SW 1271 (cell line): ENCODE data around the gene ADARB2.

Experiments
- DNase-seq, 2 experiments: peaks; one replicate each; lab custom pipeline; 2025; lab: John Stamatoyannopoulos, UW

ADARB2 gene

DNA sequence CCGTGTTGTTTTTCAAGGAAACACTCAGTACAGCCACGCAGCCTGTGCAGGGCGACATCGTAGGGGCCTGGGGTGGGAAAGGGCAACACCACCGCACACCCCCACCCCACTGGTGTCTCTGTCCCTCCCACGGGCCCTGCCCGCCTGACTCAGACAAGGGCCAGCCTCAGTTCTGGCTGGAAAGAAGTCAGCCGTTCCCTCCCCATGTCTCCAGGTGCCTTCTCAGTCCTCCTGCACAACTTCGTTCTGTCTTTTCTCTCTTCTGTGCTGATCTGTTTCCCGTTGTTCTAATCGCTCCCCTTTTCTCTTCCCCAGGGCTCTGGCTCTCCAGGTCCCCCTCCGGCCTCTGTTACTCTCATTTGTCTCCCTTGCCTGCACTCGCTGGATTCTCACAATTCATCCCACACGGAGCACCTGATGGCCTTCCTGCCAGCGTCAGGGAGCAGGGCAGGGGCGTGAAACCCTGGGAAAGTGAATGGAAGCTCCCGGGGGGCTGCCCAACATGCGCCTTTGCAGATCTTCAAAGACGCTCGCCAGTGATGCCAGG, 583.4 kb downstream of the ADARB2 start:
- DNase-seq = no peak

DNA sequence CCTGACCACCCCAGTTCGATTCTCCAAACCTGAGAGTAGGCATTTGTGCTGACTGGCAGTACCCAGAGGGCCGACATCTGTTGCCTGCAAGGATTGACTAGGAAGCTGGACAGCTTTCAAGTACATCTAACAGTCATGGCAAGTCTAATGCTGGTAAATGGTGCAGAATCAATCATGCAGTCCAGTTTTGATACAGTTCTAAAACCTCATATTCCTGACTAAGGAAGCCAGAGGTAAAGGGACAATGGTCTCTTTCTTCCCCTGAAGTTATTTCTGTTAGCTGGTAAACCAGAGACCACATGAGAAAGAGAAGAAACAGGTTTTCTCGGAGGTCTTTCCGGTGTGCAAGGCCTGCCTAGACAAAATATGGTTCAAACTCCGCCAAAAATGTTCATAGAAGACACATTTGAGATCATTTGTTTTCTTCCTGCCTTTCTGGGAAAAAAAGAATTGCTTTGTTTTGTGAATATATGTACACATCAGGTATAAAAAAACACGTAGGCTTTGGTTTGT, 584.0 kb downstream of the ADARB2 start:
- no peak for DNase-seq

GRCh38 chr10:1152386-1153250, 584.7 kb downstream of the ADARB2 start:
- no peak for DNase-seq

- peak in 1 of 2 experiments; percentile 8 for DNase-seq
These were observed 586.0 kb downstream of the ADARB2 start for GRCh38 chr10:1151076-1152033.

- no peak for DNase-seq
These were observed 586.7 kb downstream of the ADARB2 start for GRCh38 chr10:1150638-1150955.

DNA sequence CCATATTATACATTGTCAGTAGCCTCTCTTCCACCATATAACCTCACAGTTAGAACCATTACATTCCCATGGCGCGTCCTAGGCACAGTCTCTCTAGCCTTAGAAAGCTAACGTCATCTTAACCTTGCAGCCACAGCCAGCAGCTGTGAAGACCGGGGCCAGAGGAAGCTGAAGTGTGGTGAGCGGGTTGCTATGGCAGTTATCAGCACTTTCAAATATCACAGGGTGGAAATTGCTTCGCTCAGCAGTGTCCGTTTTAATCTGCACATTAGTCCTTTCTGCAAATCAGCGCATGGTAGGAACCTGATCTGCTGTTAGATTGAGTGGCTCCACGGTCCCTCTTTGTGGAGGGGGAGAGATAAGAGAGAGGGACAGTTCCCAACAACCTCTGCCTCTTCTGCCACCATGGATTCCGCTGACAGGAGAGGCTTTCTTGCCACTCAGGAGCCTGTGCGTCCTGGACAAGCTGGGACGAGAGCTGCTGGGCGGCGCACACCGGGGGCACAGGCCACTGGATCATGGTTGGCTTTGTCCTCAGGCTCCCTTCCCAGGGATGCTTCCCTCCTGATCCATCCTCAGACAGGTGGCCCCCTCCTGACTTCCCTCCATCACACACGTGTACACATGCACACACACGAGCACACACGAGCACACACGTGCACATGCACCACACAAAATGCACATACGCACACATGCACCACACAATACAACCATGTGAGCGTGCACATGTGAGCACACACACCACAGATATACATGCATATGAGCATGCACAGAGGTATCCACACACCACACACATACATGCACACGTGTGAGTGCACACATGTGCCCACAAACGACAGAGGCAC, 587.3 kb downstream of the ADARB2 start:
- DNase-seq = no peak

DNA sequence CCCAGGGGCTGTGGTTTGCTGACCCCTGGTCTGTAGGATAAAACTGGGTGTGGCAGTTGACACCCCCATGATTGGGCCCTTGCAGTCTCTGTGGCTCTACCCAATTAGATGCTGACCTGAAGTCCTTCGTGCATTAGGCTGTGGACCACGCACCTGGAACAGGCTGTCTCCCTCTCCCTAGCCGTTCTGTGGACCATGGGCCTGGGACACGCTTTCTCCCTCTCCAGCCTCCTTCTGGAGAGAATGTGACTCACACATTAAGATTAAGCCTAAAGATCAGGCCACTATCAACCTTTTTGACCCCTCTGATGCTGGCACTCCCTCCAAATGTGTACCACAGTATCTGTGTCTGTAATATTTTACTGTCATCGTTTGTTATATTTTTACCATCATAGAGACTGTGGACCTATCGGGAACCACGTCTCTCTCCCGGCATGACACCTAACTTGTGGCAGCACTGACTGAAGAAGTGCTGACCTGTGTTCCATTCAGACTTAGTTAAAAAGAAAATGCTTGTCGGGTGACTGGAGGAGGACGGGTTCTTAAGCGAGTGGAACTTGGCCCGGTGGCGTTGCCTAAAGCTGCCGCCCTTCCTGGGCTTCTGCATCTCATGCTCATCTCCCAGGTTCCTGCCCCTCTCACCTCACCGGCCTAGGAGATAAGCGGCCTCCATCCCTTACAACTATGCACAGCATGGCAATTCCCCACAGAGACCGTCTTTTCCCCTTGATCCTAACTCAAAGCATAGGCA, 588.3 kb downstream of the ADARB2 start:
- DNase-seq = no peak

DNA sequence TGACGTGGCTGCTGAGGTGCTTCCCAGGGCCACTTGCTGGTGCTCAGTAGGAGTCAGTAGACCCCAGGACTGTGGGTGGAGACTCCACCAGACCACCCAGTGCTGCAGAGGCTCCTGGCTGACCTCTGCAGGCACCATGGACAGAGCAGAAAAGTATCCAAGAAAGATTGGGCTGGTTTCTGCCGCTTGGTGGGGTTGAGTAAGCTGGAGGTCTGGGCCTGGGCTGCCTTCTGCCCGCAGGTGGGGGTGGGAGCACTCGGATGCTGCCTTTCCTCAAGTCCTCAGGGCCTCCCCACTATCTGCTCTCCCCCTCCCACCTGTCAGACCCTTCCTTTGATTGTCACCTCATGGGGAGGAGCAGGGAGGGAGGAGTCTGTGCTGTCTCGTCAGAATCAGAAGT, 589.5 kb downstream of the ADARB2 start:
- no peak for DNase-seq

GRCh38 chr10:1142596-1142995, 594.7 kb downstream of the ADARB2 start:
- no peak for DNase-seq

GRCh38 chr10:1141701-1142100, 595.6 kb downstream of the ADARB2 start:
- no peak for DNase-seq

- DNase-seq = no peak
These were observed 596.1 kb downstream of the ADARB2 start for GRCh38 chr10:1141261-1141660.

DNA sequence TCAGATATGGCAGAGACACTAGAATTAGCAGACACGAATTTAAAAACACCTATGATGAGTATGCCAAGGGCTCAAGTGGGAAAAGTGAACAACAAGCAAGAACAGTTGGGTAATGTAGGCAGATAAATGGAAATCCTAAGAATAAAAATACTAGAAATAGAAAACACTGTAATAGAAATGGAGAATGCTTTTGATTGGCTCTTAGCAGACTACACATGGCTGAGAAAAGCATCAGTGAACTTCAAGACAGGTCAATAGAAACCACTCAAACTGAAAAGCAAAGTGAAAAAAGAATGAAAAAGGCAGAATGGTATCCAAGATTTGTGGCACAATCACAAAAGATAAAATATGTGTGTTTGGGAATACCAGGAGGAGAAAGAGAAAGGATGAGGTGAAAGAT, 598.8 kb downstream of the ADARB2 start:
- DNase-seq = no peak

GRCh38 chr10:1137499-1138163, 599.7 kb downstream of the ADARB2 start:
- no peak for DNase-seq

DNA sequence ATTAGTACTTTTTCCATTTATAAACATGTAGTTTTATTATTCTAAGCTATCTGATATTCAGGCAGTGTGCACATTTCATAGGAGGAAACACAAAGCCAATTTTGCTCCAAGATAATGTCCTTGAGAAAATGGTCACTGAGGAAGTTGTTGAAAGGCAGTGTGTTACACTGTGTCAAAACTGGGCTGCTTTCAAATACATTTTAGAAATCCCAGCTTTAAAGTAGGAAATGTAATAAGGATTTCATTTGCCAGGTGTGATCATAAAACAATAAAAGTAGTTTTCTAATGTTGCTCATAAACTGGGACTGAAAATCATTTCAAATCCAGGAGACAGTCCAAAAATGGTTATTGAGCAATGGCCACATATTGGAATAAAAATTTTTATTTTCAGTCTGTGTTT, 601.1 kb downstream of the ADARB2 start:
- no peak for DNase-seq

- DNase-seq = no peak
These were observed 603.2 kb downstream of the ADARB2 start for GRCh38 chr10:1134156-1134555.

GRCh38 chr10:1133495-1134045, 603.8 kb downstream of the ADARB2 start:
- DNase-seq = no peak

DNA sequence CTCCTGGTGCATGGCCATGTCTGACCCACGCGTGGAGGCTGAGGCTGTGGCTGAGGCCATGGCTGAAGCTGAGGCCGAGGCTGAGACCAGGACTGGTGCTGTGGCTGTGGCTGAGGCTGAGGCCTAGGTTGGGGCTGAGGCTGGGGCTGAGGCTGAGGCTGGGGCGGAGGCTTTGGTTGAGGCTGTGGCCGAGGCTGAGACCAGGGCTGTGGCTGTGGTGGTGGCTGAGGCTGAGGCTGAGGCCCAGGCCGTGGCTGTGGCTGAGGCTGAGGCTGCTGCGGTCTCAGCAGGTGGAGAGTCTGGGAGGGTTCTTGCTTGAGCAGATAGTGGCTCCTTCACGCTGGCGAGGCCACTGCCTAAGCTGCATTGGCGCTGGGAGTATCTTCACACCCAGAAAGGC, 604.7 kb downstream of the ADARB2 start:
- DNase-seq = no peak

DNA sequence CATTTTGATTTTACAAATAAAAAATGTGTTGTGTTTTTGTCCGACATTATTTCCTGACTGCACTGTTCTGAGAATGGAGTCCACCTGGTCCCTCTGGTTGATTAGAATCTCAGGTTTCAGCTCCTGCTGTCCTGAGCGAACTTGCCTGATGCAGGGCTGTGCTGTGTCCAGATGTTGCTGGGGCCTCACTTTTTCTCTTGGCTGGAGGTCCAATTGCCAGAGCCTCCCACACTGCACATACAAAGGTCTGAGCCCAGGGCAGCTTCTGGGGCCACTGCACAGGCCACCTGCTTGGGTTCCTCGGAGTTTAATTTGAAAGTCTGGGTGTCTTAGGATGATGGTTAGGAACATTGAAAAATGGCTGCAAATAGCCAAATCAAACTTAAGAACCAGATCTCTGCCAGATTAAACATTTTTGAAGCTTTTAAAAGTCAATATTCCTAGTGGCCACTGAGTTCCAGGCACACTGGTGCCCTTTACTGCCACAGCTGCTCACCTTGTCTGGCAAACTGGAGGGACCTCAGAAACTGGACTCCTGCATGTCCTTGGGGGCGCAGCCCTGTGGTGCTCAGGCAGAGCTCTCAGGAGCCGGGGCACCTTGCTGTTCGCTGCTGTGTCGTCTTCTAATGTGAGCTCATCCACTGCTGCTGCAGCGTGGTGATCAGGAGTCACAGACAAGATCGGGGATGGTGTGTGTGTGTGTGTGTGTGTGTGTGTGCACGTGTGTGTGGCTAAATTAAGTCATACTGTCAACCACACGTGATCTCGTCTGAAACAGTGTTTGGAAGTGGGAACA, 606.1 kb downstream of the ADARB2 start:
- no peak for DNase-seq

GRCh38 chr10:1130226-1130625, 607.1 kb downstream of the ADARB2 start:
- DNase-seq = no peak
